GM10266 (cell line): ENCODE results near the gene LMBR1.

Source experiments
- DNase-seq: peaks from one replicate; pipeline ENCODE4 v3.0.0; 2012; ENCODE audit errors: extremely low spot score
- CTCF ChIP-seq: IDR thresholded peaks from 2 replicates; pipeline ENCODE4 v1.5.1; 2012; ENCODE audit warnings: mild to moderate bottlenecking, low read depth; ENCODE audit not compliant: control insufficient read depth, insufficient read depth; ENCODE audit errors: missing control alignments

The LMBR1 gene

GRCh38 chr7:156896388-156897022, 3.5 kb upstream of the LMBR1 start:
- TF ChIP-seq CTCF, result no peak

GRCh38 chr7:156895024-156895780, 2.2 kb upstream of the LMBR1 start:
- DNase-seq, result no peak
- peak; percentile 22 for TF ChIP-seq CTCF

More at GRCh38 chr7:156896388-156897022, 3.5 kb upstream of the LMBR1 start:
- no peak for DNase-seq

GRCh38 chr7:156892081-156892800, 742 bp downstream of the LMBR1 start:
- no peak for TF ChIP-seq CTCF

GRCh38 chr7:156889746-156890145, 3.2 kb downstream of the LMBR1 start:
- no peak for TF ChIP-seq CTCF
- no peak for DNase-seq

More at GRCh38 chr7:156892081-156892800, 742 bp downstream of the LMBR1 start:
- peak; percentile 58 for DNase-seq

GRCh38 chr7:156889089-156889488, 3.9 kb downstream of the LMBR1 start:
- no peak for DNase-seq
- TF ChIP-seq CTCF, result no peak

- no peak for TF ChIP-seq CTCF
- no peak for DNase-seq
Observed at GRCh38 chr7:156886020-156886795, 6.8 kb downstream of the LMBR1 start.

- TF ChIP-seq CTCF, result no peak
- DNase-seq, result no peak
Observed at GRCh38 chr7:156881679-156882078, 11.3 kb downstream of the LMBR1 start.
